GM21390 (cell line): ENCODE results near the gene JMJD6.

Experiments used
- ATAC-seq: cut with Tn5 transposase; IDR thresholded peaks from one replicate; pipeline ENCODE4 v1.9.1; 2021; ENCODE audit not compliant: unreplicated experiment

Gene JMJD6

GRCh38 chr17:76682296-76682695, 44.1 kb downstream of the JMJD6 start:
- ATAC-seq = no peak

- ATAC-seq = no peak
Measured at GRCh38 chr17:76681222-76682137, 44.9 kb downstream of the JMJD6 start.

- no peak for ATAC-seq
Measured at GRCh38 chr17:76679239-76679638, 47.2 kb downstream of the JMJD6 start.

- no peak for ATAC-seq
Measured at GRCh38 chr17:76678330-76678729, 48.1 kb downstream of the JMJD6 start.

GRCh38 chr17:76677406-76677805, 49.0 kb downstream of the JMJD6 start:
- ATAC-seq = no peak

- no peak for ATAC-seq
Measured at GRCh38 chr17:76676629-76677028, 49.8 kb downstream of the JMJD6 start.

GRCh38 chr17:76675648-76676047, 50.8 kb downstream of the JMJD6 start:
- ATAC-seq = no peak

- ATAC-seq = no peak
Measured at GRCh38 chr17:76674600-76674999, 51.8 kb downstream of the JMJD6 start.

- no peak for ATAC-seq
Measured at GRCh38 chr17:76673729-76674128, 52.7 kb downstream of the JMJD6 start.

GRCh38 chr17:76672892-76673291, 53.5 kb downstream of the JMJD6 start:
- no peak for ATAC-seq

- ATAC-seq = no peak
Measured at GRCh38 chr17:76672270-76672851, 54.0 kb downstream of the JMJD6 start.

- peak; percentile 5 for ATAC-seq
Measured at GRCh38 chr17:76671912-76672262, 54.5 kb downstream of the JMJD6 start.

GRCh38 chr17:76671123-76671911, 55.1 kb downstream of the JMJD6 start:
- ATAC-seq = peak; percentile 98

- no peak for ATAC-seq
Measured at GRCh38 chr17:76670718-76671122, 55.7 kb downstream of the JMJD6 start.

GRCh38 chr17:76670020-76670717, 56.2 kb downstream of the JMJD6 start:
- no peak for ATAC-seq
